ENCODE data around the gene LSM14A. TPM values are rescaled to one million over a fixed set of nuclear protein-coding genes. Genes with fewer than 3 reads are reported as not detected.

The LSM14A gene
- total RNA-seq, 1 experiment from 2014 or later, result 161 TPM

DNA sequence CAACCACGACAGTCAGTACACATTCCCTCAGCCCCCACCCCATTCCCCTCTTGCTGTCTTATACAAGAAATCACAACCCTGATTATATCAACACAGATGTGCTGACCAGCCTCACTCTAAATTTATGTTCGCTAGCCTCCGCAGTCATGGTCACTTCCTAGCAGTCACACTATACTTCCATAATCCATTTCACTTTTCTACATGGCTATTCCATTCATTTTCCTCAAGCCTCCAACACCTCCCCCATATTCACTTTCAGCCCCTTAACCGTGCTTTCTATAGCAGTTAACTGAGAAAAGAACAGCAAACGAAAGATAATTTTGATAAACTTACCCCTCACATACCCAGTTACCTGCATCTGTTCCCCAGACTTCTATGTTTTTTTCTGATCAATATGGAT is 8.4 kb downstream of the LSM14A start (continued):
- TF ChIP-seq ZMAT4 (CRISPR knock-in tag; IDR thresholded peaks at IDR 0.05), result no peak

DNA sequence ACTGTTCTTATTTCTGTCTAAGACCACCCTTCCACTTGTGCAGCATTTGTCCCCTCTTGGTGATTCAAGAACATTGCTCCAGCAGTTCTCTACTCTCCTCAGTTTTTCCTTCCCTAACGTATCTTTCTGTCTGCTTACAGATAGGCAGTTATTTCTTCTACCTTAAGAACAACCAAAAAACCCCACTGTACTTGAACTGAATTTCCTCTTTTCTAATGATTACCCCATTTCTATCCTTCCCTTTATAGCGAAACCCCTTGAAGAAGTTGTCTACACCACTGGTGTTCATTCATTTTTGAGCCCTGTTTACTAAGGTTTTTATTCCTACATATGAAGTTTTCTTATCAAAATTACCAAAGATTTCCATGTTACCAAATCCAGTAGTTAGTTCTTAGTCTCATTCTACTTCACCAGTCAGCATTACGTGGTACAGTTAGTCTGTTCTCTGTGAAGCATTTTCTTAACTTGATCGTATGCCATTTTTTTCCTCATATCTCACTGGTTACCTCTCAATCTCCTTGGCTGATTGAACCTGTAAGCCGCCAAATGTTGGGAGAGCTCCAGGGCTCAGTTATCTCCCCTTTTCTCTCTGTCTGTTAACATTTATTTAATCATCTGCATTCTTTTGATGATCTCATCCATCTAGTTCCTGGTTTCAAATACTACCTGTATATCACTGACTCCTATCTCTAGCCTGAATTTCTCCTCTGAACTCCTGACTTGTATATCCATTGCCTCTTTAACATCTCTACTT is 9.0 kb downstream of the LSM14A start:
- ChIA-PET POLR2A (interaction anchor here (0.9 kb wide), 1 partner anchor 8 kb away, joined by 3 read pairs; no protein-coding TSS in a partner anchor), CTCF (no interaction called here)
- Mint-ChIP-seq H3K9me3 (no peaks in the 10 kb centered on the region), H3K36me3 (no peaks in the 10 kb centered on the region), H3K4me3 (no peak overlapping the region), H3K4me1 (peaks cover 66% of the 10 kb centered on the region), H3K27ac (peak overlapping the region; percentile 32), H3K27me3 (ENCODE audit: low read depth) (no peaks in the 10 kb centered on the region)
- no peak for ATAC-seq
- TF ChIP-seq, protein P1, sequence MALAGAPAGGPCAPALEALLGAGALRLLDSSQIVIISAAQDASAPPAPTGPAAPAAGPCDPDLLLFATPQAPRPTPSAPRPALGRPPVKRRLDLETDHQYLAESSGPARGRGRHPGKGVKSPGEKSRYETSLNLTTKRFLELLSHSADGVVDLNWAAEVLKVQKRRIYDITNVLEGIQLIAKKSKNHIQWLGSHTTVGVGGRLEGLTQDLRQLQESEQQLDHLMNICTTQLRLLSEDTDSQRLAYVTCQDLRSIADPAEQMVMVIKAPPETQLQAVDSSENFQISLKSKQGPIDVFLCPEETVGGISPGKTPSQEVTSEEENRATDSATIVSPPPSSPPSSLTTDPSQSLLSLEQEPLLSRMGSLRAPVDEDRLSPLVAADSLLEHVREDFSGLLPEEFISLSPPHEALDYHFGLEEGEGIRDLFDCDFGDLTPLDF (CRISPR knock-in tag; IDR thresholded peaks at IDR 0.05), result no peak
- TF ChIP-seq ETV6 (CRISPR knock-in tag; IDR thresholded peaks at IDR 0.05) (no peak), TEAD1 (CRISPR knock-in tag; IDR thresholded peaks at IDR 0.05) (no peak), NFATC4 (CRISPR knock-in tag; IDR thresholded peaks at IDR 0.05) (no peak), IRF1 (CRISPR knock-in tag; IDR thresholded peaks at IDR 0.05) (no peak), GRHL2 (CRISPR knock-in tag; IDR thresholded peaks at IDR 0.05; ENCODE audit: insufficient replicate concordance, severe bottlenecking) (no peak), RELA (CRISPR knock-in tag; IDR thresholded peaks at IDR 0.05; ENCODE audit: borderline replicate concordance) (no peak), ESRRA (CRISPR knock-in tag; IDR thresholded peaks at IDR 0.05; ENCODE audit: borderline replicate concordance) (no peak), ATF3 (CRISPR knock-in tag; conservative IDR thresholded peaks at IDR 0.05) (no peak)
- no peak for DNase-seq (ENCODE audit: low spot score)

DNA sequence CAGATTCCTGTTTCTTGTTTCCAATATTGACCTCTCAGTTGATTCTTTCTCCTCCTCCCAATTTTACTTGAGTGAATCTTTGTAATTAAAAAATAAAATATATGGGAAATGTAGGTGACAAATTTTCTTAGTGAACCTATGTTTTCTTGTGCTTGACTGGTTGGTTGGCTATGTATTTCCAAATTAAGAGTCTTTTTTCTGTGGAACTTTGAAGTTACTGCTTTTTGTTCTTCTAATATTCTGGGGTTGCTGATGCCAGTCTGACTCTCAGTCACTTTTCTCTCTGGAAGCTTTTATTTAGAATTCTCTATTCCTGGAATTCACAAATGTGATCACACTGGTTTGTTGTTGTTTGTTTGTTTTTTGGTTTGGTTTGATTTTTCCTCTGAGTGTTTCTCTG is 9.8 kb downstream of the LSM14A start:
- H3K27me3 Mint-ChIP-seq (ENCODE audit: low read depth), result no peaks in the 10 kb centered on the region
- DNase-seq (ENCODE audit: low spot score), result no peak
- no peak for ATAC-seq
- no peak overlapping the region for H3K4me3 Mint-ChIP-seq
- H3K4me1 Mint-ChIP-seq, result peaks cover 60% of the 10 kb centered on the region
- CTCF ChIA-PET, result interaction anchor here (0.6 to 0.9 kb wide), 2 partner anchors 11 to 15 kb away, joined by 3 to 6 read pairs; no protein-coding TSS in a partner anchor
- no peaks in the 10 kb centered on the region for H3K9me3 Mint-ChIP-seq
- POLR2A ChIA-PET, result no interaction called here
- H3K36me3 Mint-ChIP-seq, result no peaks in the 10 kb centered on the region
- TF ChIP-seq GABPB1 (CRISPR knock-in tag; IDR thresholded peaks at IDR 0.05), result no peak
- TF ChIP-seq TCF7 (CRISPR knock-in tag; IDR thresholded peaks at IDR 0.05; ENCODE audit: low read depth), result no peak
- no peak for TF ChIP-seq ZNF317 (CRISPR knock-in tag; IDR thresholded peaks at IDR 0.05; ENCODE audit: borderline replicate concordance, low read depth)
- no peak for TF ChIP-seq HMGXB4 (CRISPR knock-in tag; IDR thresholded peaks at IDR 0.05)
- no peak for TF ChIP-seq ZNF138 (CRISPR knock-in tag; conservative IDR thresholded peaks at IDR 0.05)
- H3K27ac Mint-ChIP-seq, result peak overlapping the region; percentile 58; the same call in 1 of the 2 replicates

DNA sequence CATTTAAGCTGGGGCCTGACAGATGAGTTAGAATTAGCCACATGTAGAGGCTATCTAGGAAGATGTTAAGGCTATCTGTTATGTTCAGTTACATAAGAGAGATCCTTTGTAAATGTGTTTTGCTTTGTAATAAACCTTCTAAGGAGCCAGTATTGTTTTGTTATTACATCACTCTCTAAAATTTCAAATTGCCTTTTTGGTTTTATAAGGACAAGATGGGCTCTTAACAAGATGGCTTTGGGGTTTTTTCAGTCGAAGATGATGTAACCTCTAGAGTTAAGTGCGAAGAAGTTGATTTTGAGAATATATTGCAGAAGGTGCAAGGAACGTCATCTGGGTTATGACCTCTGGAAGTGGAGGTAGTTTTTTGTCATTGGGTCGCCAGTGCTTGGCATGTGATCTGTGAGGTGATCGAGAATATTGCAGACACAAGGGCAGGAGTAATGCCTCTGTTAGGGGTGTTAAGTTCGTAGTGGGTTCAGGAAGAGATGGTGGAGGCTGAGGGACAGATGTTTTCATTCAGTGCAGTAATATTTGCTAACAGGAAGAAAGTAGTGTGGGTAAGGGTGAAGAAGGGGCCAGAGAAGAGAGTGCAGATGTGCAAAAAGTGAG is 12.7 kb downstream of the LSM14A start:
- DNase-seq (ENCODE audit: low spot score), result no peak
- H3K27ac Mint-ChIP-seq, result peak overlapping the region; percentile 59
- POLR2A ChIA-PET, result no interaction called here
- ATAC-seq, result no peak
- CTCF ChIA-PET, result no interaction called here
- H3K9me3 Mint-ChIP-seq, result no peaks in the 10 kb centered on the region
- no peaks in the 10 kb centered on the region for H3K27me3 Mint-ChIP-seq (ENCODE audit: low read depth)
- no peaks in the 10 kb centered on the region for H3K36me3 Mint-ChIP-seq
- H3K4me1 Mint-ChIP-seq, result peaks cover 59% of the 10 kb centered on the region
- no peak overlapping the region for H3K4me3 Mint-ChIP-seq
- TF ChIP-seq ZNF281 (CRISPR knock-in tag; IDR thresholded peaks at IDR 0.05) (no peak), FOXK1 (CRISPR knock-in tag; IDR thresholded peaks at IDR 0.05) (no peak), ZNF423 (CRISPR knock-in tag; IDR thresholded peaks at IDR 0.05) (no peak), RORB (CRISPR knock-in tag; IDR thresholded peaks at IDR 0.05) (no peak), NR1H2 (CRISPR knock-in tag; IDR thresholded peaks at IDR 0.05) (no peak)
- TF ChIP-seq, protein P2, sequence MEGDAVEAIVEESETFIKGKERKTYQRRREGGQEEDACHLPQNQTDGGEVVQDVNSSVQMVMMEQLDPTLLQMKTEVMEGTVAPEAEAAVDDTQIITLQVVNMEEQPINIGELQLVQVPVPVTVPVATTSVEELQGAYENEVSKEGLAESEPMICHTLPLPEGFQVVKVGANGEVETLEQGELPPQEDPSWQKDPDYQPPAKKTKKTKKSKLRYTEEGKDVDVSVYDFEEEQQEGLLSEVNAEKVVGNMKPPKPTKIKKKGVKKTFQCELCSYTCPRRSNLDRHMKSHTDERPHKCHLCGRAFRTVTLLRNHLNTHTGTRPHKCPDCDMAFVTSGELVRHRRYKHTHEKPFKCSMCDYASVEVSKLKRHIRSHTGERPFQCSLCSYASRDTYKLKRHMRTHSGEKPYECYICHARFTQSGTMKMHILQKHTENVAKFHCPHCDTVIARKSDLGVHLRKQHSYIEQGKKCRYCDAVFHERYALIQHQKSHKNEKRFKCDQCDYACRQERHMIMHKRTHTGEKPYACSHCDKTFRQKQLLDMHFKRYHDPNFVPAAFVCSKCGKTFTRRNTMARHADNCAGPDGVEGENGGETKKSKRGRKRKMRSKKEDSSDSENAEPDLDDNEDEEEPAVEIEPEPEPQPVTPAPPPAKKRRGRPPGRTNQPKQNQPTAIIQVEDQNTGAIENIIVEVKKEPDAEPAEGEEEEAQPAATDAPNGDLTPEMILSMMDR (IDR thresholded peaks at IDR 0.05), result no peak
